GM12874 (cell line): Measurements from ENCODE around the gene RPP14.

Experiments used
- CTCF ChIP-seq: IDR thresholded peaks from 2 replicates; pipeline ENCODE4 v1.5.1; 2011; ENCODE audit warnings: low read depth, mild to moderate bottlenecking, control low read depth, low read length, moderate library complexity; ENCODE audit not compliant: insufficient read depth

Gene RPP14

GRCh38 chr3:58298190-58298589 is 7.9 kb upstream of the RPP14 start:
- TF ChIP-seq CTCF = no peak

- TF ChIP-seq CTCF = no peak
Observed at GRCh38 chr3:58299075-58299474, 7.0 kb upstream of the RPP14 start.

GRCh38 chr3:58299839-58300516 is 6.1 kb upstream of the RPP14 start:
- peak; percentile 42 for TF ChIP-seq CTCF

- TF ChIP-seq CTCF = peak; percentile 34; the same call in 1 of the 2 replicates
Observed at GRCh38 chr3:58307639-58308215, 1.7 kb downstream of the RPP14 start.

GRCh38 chr3:58308728-58309127 is 2.7 kb downstream of the RPP14 start:
- no peak for TF ChIP-seq CTCF

- TF ChIP-seq CTCF = no peak
Observed at GRCh38 chr3:58317811-58318210, 11.8 kb downstream of the RPP14 start.

- no peak for TF ChIP-seq CTCF
Observed at GRCh38 chr3:58321791-58322190, 15.7 kb downstream of the RPP14 start.
